Mesenchymal stem cell (in vitro differentiated cells and primary cell): ENCODE results near the gene MLN.
"Not testable (repeated sequence)": the region's sequence is repeated elsewhere in the genome, so short reads cannot be mapped to it uniquely, and the experiment has no call there.

Source experiments
- DNase-seq: peaks from one replicate; pipeline ENCODE4 v3.0.0-alpha.2; 2013
- H2AFZ ChIP-seq: one replicate; pipeline ENCODE4 v1.6.1; 2013; ENCODE audit warnings: low read depth, mild to moderate bottlenecking, control low read depth, inconsistent platforms, low read length, moderate library complexity
- H2AK5ac ChIP-seq: 2 replicates; pipeline ENCODE4 v1.6.1; 2013; ENCODE audit warnings: low read length, moderate library complexity, mild to moderate bottlenecking, inconsistent platforms; ENCODE audit not compliant: severe bottlenecking
- H2BK120ac ChIP-seq: one replicate; pipeline ENCODE4 v1.6.1; 2013; ENCODE audit warnings: low read depth, mild to moderate bottlenecking, inconsistent platforms, low read length, moderate library complexity
- H2BK12ac ChIP-seq, 2 experiments: one replicate each; pipeline ENCODE4 v1.6.1; 2013; ENCODE audit warnings: inconsistent platforms in 2 of 2, low read length in 2 of 2, mild to moderate bottlenecking in 2 of 2, moderate library complexity in 2 of 2, control low read depth in 1 of 2
- H2BK15ac ChIP-seq: one replicate; pipeline ENCODE4 v1.6.1; 2013; ENCODE audit warnings: mild to moderate bottlenecking, low read depth, inconsistent platforms; ENCODE audit not compliant: poor library complexity, severe bottlenecking
- H2BK5ac ChIP-seq: 2 replicates; pipeline ENCODE4 v1.6.1; 2013; ENCODE audit warnings: low read depth, mild to moderate bottlenecking, low read length, control low read depth, inconsistent platforms; ENCODE audit not compliant: poor library complexity, severe bottlenecking
- H3K14ac ChIP-seq, 2 experiments: one replicate each; pipeline ENCODE4 v1.6.1; 2013; ENCODE audit warnings: inconsistent platforms in 2 of 2, low read length in 2 of 2, control low read depth in 1 of 2, mild to moderate bottlenecking in 1 of 2, moderate library complexity in 1 of 2
- H3K18ac ChIP-seq, 2 experiments: one replicate each; pipeline ENCODE4 v1.6.1; 2013; ENCODE audit warnings: inconsistent platforms in 2 of 2, low read length in 2 of 2, control low read depth in 1 of 2, low read depth in 1 of 2, mild to moderate bottlenecking in 1 of 2
- H3K23ac ChIP-seq, 2 experiments: one replicate each; pipeline ENCODE4 v1.6.1; 2013; ENCODE audit warnings: inconsistent platforms in 2 of 2, low read length in 2 of 2, mild to moderate bottlenecking in 2 of 2, moderate library complexity in 2 of 2, control low read depth in 1 of 2
- H3K27ac ChIP-seq: 2 replicates; pipeline ENCODE4 v1.5.1; 2013; ENCODE audit warnings: mild to moderate bottlenecking, moderate library complexity, low read length, control low read depth, inconsistent platforms; ENCODE audit not compliant: poor library complexity, severe bottlenecking
- H3K27me3 ChIP-seq, 2 experiments: 2 replicates each; pipeline versions ENCODE4 v1.6.1 to v1.7.0; 2013; ENCODE audit warnings: low read length in 2 of 2, mild to moderate bottlenecking in 2 of 2, moderate library complexity in 2 of 2, control low read depth in 1 of 2, inconsistent platforms in 1 of 2; ENCODE audit not compliant: control insufficient read depth in 1 of 2, insufficient read depth in 1 of 2
- H3K36me3 ChIP-seq, 2 experiments: 2 replicates each; pipeline versions ENCODE4 v1.6.1 to v1.7.0; 2013; ENCODE audit warnings: low read length in 2 of 2, control low read depth in 1 of 2, inconsistent platforms in 1 of 2, low read depth in 1 of 2, mild to moderate bottlenecking in 1 of 2; ENCODE audit not compliant: insufficient read depth in 2 of 2, control insufficient read depth in 1 of 2
- H3K4ac ChIP-seq, 2 experiments: one replicate each; pipeline ENCODE4 v1.6.1; 2013; ENCODE audit warnings: inconsistent platforms in 2 of 2, low read length in 2 of 2, mild to moderate bottlenecking in 2 of 2, moderate library complexity in 2 of 2, control low read depth in 1 of 2, low read depth in 1 of 2
- H3K4me1 ChIP-seq: 2 replicates; pipeline ENCODE4 v1.6.1; 2013; ENCODE audit warnings: low read depth, low read length, control low read depth; ENCODE audit not compliant: control insufficient read depth, insufficient read depth
- H3K4me2 ChIP-seq: 2 replicates; pipeline ENCODE4 v1.6.1; 2013; ENCODE audit warnings: low read length, mild to moderate bottlenecking, inconsistent platforms; ENCODE audit not compliant: poor library complexity, severe bottlenecking
- H3K4me3 ChIP-seq, 2 experiments: 2 replicates each; pipeline versions ENCODE4 v1.5.1 to v1.7.0; 2013; ENCODE audit warnings: low read length in 2 of 2, mild to moderate bottlenecking in 2 of 2, control low read depth in 1 of 2, low read depth in 1 of 2; ENCODE audit not compliant: insufficient read depth in 1 of 2
- H3K79me1 ChIP-seq: replicated peaks from 2 replicates; pipeline ENCODE4 v1.6.1; 2013; ENCODE audit warnings: mild to moderate bottlenecking, control low read depth, low read length, inconsistent platforms; ENCODE audit not compliant: poor library complexity, severe bottlenecking
- H3K9ac ChIP-seq: 2 replicates; pipeline ENCODE4 v1.7.0; 2013; ENCODE audit warnings: mild to moderate bottlenecking, low read length, moderate library complexity
- H3K9me3 ChIP-seq: 2 replicates; pipeline ENCODE4 v1.7.0; 2013; ENCODE audit warnings: mild to moderate bottlenecking, low read length; ENCODE audit not compliant: control insufficient read depth
- H4K8ac ChIP-seq: one replicate; pipeline ENCODE4 v1.6.1; 2013; ENCODE audit warnings: inconsistent platforms, mild to moderate bottlenecking, low read length, moderate library complexity
- H4K91ac ChIP-seq: one replicate; pipeline ENCODE4 v1.6.1; 2013; ENCODE audit warnings: mild to moderate bottlenecking, low read length, inconsistent platforms
- WGBS: methylation state at CpG from one replicate; pipeline ENCODE4 v1.1.7; 2013; ENCODE audit warnings: mixed read lengths; 5-methylcytosine and 5-hydroxymethylcytosine counted together

MLN gene

GRCh38 chr6:33834401-33835392 lies 30.9 kb upstream of the MLN start:
- Histone ChIP-seq H2BK5ac (no peak overlapping the region), H2BK15ac (no peak overlapping the region), H4K91ac (no peak overlapping the region), H3K18ac (no peak overlapping the region), H2BK120ac (no peak overlapping the region), H3K4ac (no peak overlapping the region), H2AK5ac (no peak overlapping the region), H3K36me3 (no peaks in the 10 kb centered on the region), H3K79me1 (no peaks in the 10 kb centered on the region), H3K9ac (no peak overlapping the region), H3K4me1 (peaks cover 23% of the 10 kb centered on the region), H4K8ac (no peak overlapping the region), H3K27me3 (peaks cover 5 to 19% of the 10 kb centered on the region in 2 experiments), H3K27ac (no peak overlapping the region), H3K23ac (no peak overlapping the region), H2AFZ (no peak overlapping the region), H2BK12ac (no peak overlapping the region), H3K9me3 (no peaks in the 10 kb centered on the region), H3K4me2 (no peak overlapping the region), H3K4me3 (no peak overlapping the region), H3K14ac (no peak overlapping the region)
- WGBS: 95% methylated on average over 22 of the region's 22 CpGs
- DNase-seq: no peak

- H3K79me1 ChIP-seq: no peaks in the 10 kb centered on the region
- no peak overlapping the region for H2BK12ac ChIP-seq
- H3K9ac ChIP-seq: no peak overlapping the region
- 94% methylated on average over 5 of the region's 6 CpGs for WGBS
- H2BK120ac ChIP-seq: no peak overlapping the region
- peaks cover 18% of the 10 kb centered on the region for H3K4me1 ChIP-seq
- H3K23ac ChIP-seq: no peak overlapping the region
- peak overlapping the region; percentile 12 for H2BK15ac ChIP-seq
- no peak for DNase-seq
- H3K4ac ChIP-seq: no peak overlapping the region
- H4K91ac ChIP-seq: no peak overlapping the region
- H3K18ac ChIP-seq: no peak overlapping the region
- H3K27me3 ChIP-seq: peaks cover 8 to 26% of the 10 kb centered on the region in 2 experiments
- H2BK5ac ChIP-seq: no peak overlapping the region
- H3K14ac ChIP-seq: no peak overlapping the region
- H3K36me3 ChIP-seq: no peaks in the 10 kb centered on the region
- no peak overlapping the region for H2AFZ ChIP-seq
- no peaks in the 10 kb centered on the region for H3K9me3 ChIP-seq
- no peak overlapping the region for H3K4me3 ChIP-seq
- H3K4me2 ChIP-seq: no peak overlapping the region
- H3K27ac ChIP-seq: no peak overlapping the region
- H2AK5ac ChIP-seq: no peak overlapping the region
- no peak overlapping the region for H4K8ac ChIP-seq
Measured at GRCh38 chr6:33833599-33833998, 29.8 kb upstream of the MLN start.

GRCh38 chr6:33832831-33833230 lies 29.0 kb upstream of the MLN start:
- not testable (repeated sequence) for H2AFZ ChIP-seq, H2AK5ac ChIP-seq, H3K79me1 ChIP-seq, DNase-seq, H2BK15ac ChIP-seq, H3K9ac ChIP-seq, H3K4ac ChIP-seq, H3K27ac ChIP-seq, H3K9me3 ChIP-seq, H2BK12ac ChIP-seq, H3K14ac ChIP-seq, H3K4me2 ChIP-seq, H3K4me3 ChIP-seq, H4K91ac ChIP-seq, H3K23ac ChIP-seq, H2BK5ac ChIP-seq, H3K18ac ChIP-seq, H2BK120ac ChIP-seq, H4K8ac ChIP-seq, H3K36me3 ChIP-seq
- H3K27me3 ChIP-seq: peaks cover 10 to 34% of the 10 kb centered on the region in 2 experiments
- peaks cover 16% of the 10 kb centered on the region for H3K4me1 ChIP-seq
- 96% methylated on average over 4 of the region's 32 CpGs for WGBS

GRCh38 chr6:33831725-33832124 lies 27.9 kb upstream of the MLN start:
- H3K36me3 ChIP-seq, H3K18ac ChIP-seq, H2AK5ac ChIP-seq, H2BK5ac ChIP-seq, H2BK15ac ChIP-seq, H2BK12ac ChIP-seq, H3K4ac ChIP-seq, H4K8ac ChIP-seq, H3K9ac ChIP-seq, H2AFZ ChIP-seq, H3K79me1 ChIP-seq, H3K27ac ChIP-seq, H4K91ac ChIP-seq, H3K14ac ChIP-seq, H2BK120ac ChIP-seq, H3K4me2 ChIP-seq, H3K4me3 ChIP-seq, DNase-seq, H3K9me3 ChIP-seq, H3K23ac ChIP-seq: not testable (repeated sequence)
- peaks cover 24% of the 10 kb centered on the region for H3K4me1 ChIP-seq
- 92% methylated on average over 3 of the region's 5 CpGs for WGBS
- peaks cover 10 to 45% of the 10 kb centered on the region in 2 experiments for H3K27me3 ChIP-seq
